Kidney (tissue), 14 donors: ENCODE results near the gene TNFAIP8L3. TPM values are rescaled to one million over a fixed set of nuclear protein-coding genes. Genes with fewer than 3 reads are reported as not detected.

ENCODE experiments used
- DNase-seq, 5 donors: peaks; one replicate each; pipeline ENCODE4 v3.0.0-alpha.2; 2013 to 2020
- FAIRE-seq: peaks from 2 replicates; lab custom pipeline; 2012; peaks lifted over from hg19 to GRCh38; lab: Jason Lieb, UNC
- H3K27ac ChIP-seq, 2 donors: one replicate each; pipeline ENCODE4 v1.7.0; 2013; ENCODE audit warnings: low read depth in 2 of 2, low read length in 2 of 2, inconsistent platforms in 1 of 2
- H3K27me3 ChIP-seq: one replicate; pipeline ENCODE4 v1.7.1; 2013; ENCODE audit warnings: low read length, inconsistent platforms; ENCODE audit not compliant: control insufficient read depth, insufficient read depth
- H3K36me3 ChIP-seq, 3 donors: one replicate each; pipeline versions ENCODE4 v1.7.0 to v1.7.1; 2013; ENCODE audit warnings: low read length in 3 of 3, control low read depth in 1 of 3, inconsistent platforms in 1 of 3; ENCODE audit not compliant: insufficient read depth in 3 of 3, control insufficient read depth in 2 of 3
- H3K4me1 ChIP-seq, 3 donors: one replicate each; pipeline versions ENCODE4 v1.7.0 to v1.7.1; 2013; ENCODE audit warnings: low read length in 3 of 3, inconsistent platforms in 1 of 3, low read depth in 1 of 3; ENCODE audit not compliant: control insufficient read depth in 2 of 3, insufficient read depth in 2 of 3
- H3K4me3 ChIP-seq, 3 donors: one replicate each; pipeline versions ENCODE4 v1.7.0 to v1.8.1; 2013; ENCODE audit warnings: low read length in 3 of 3, control low read depth in 1 of 3, inconsistent platforms in 1 of 3
- H3K9ac ChIP-seq, 3 donors: one replicate each; pipeline versions ENCODE4 v1.7.0 to v1.7.1; 2013; ENCODE audit warnings: low read length in 3 of 3, control low read depth in 1 of 3, inconsistent platforms in 1 of 3
- H3K9me3 ChIP-seq, 3 donors: one replicate each; pipeline versions ENCODE4 v1.7.0 to v1.7.1; 2013; ENCODE audit warnings: low read length in 3 of 3, control low read depth in 1 of 3, inconsistent platforms in 1 of 3; ENCODE audit not compliant: control insufficient read depth in 2 of 3, insufficient read depth in 1 of 3
- intact Hi-C: fragments of 100-400 bp; cut with DNase I; formaldehyde crosslinking; loops from one replicate; pipeline ENCODE4 v1.11.1; 2022
- polyA plus RNA-seq: library from polyadenylated mRNA; stranded (reverse); fragments of 350-450 nt; fragmentation: Illumina TruSeq; extraction: RNeasy Lipid Tissue Mini Kit (QIAGEN cat#74804); gene quantifications from one replicate; pipeline ENCODE4 v1.2.3, GENCODE V29; 2014; ENCODE audit warnings: low read depth, low replicate concordance; ENCODE audit not compliant: insufficient read depth
- total RNA-seq: library from RNA; stranded (reverse); fragmentation: NEBNext Ultra II Directional; extraction: Animal tissue kit (Norgen Biotek cat#: 25700); gene quantifications from one replicate; pipeline ENCODE4 v1.2.1, GENCODE V29; 2021
- TF ChIP-seq, protein P1 (sequence below): IDR thresholded peaks from 3 replicates; pipeline ENCODE4 v1.5.1; 2012; ENCODE audit warnings: mild to moderate bottlenecking, moderate library complexity, borderline replicate concordance; ENCODE audit not compliant: insufficient read depth; ENCODE audit errors: extremely low read depth
- donor health status: control.
- donor health status: control.
- donor health status: control.
- donor health status: control.
- donor health status: control.
- donor health status: DM: yes; HTN: yes; CAD: no.
- donor health status: Normal renal cell carcinoma (clear cell type).

The TNFAIP8L3 gene
- total and polyA plus RNA-seq, 2 donors from 2014 or later, result 2.4 to 8.9 TPM

DNA sequence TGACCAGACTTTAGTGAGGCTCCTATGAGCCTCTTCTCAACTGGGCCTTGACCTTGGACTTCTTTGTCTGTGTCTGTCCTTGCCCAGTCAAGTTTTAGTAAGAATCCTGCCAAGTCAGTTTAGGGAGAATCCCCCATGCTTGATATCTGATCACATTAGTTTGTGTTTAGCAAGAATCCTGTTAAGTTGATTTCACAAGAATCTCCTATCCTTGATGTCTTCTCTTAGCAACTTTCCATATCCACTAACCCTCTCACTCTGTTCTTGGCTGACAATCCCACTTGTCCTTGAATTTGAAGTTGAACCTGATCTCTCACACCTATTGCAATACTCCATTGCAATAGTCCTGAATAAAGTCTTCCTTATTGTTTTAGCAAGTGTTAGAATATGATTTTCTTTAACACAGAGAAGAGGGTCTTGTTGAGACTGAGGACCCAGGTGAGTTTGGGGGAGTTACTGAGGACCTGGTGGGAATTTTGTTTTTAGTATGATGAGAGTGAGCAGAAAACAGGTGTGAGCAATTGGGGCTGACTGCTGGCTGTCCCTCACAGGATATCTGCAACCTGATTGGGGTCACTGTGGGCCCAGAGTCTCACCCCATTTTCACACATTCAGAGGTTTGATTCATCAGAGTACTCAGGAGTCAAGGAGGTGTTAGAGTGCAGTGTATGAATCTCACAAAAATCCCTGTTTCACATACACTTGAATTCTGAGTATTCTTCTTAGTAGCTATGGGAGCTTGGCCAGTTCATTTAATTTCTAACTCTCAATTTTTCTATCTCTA is 39.9 kb upstream of the TNFAIP8L3 start:
- no peak overlapping the region for H3K9ac ChIP-seq
- H3K4me3 ChIP-seq, result no peak overlapping the region
- intact Hi-C loops, result no loop called here
- DNase-seq (no peak), FAIRE-seq (no peak)
- H3K36me3 ChIP-seq, result no peaks in the 10 kb centered on the region
- H3K9me3 ChIP-seq, result no peaks in the 10 kb centered on the region
- no peak overlapping the region for H3K27ac ChIP-seq
- H3K4me1 ChIP-seq, result no peaks in the 10 kb centered on the region
- TF ChIP-seq, protein P1, sequence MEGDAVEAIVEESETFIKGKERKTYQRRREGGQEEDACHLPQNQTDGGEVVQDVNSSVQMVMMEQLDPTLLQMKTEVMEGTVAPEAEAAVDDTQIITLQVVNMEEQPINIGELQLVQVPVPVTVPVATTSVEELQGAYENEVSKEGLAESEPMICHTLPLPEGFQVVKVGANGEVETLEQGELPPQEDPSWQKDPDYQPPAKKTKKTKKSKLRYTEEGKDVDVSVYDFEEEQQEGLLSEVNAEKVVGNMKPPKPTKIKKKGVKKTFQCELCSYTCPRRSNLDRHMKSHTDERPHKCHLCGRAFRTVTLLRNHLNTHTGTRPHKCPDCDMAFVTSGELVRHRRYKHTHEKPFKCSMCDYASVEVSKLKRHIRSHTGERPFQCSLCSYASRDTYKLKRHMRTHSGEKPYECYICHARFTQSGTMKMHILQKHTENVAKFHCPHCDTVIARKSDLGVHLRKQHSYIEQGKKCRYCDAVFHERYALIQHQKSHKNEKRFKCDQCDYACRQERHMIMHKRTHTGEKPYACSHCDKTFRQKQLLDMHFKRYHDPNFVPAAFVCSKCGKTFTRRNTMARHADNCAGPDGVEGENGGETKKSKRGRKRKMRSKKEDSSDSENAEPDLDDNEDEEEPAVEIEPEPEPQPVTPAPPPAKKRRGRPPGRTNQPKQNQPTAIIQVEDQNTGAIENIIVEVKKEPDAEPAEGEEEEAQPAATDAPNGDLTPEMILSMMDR, result no peak
- no peaks in the 10 kb centered on the region for H3K27me3 ChIP-seq

DNA sequence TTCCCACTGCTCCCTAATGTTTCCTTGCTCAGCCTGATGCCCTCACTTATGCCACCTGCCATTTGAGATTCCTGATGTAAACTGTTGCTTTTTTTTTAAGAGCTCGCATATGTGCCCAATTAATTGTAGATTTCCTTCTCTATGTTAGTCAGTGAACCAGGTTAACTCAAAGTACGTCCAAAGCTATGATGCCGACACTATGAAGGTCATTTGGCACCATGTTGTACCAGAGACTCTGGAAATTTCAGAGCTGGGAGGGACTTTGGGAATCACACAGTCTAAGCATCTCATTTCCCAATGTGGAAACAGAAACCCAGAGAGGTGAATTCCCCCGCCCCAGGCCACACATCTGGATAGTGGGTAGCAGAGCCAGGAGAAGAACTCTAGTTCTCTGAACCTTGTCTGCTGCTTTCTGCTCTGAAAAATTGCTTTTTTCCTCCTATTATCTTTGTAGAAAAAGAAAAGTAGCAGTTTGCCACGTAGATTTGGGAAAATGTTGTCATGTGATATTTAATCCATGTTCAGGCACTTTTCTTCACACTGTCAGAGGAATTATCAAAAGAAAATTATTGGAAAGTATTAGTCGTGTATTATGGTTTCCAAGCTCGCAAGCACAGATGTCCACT is 38.5 kb upstream of the TNFAIP8L3 start:
- TF ChIP-seq, protein P1, result no peak
- Histone ChIP-seq H3K9me3 (no peaks in the 10 kb centered on the region), H3K9ac (no peak overlapping the region), H3K4me1 (no peaks in the 10 kb centered on the region), H3K4me3 (no peak overlapping the region), H3K27me3 (no peaks in the 10 kb centered on the region), H3K36me3 (no peaks in the 10 kb centered on the region), H3K27ac (no peak overlapping the region)
- FAIRE-seq (no peak), DNase-seq (no peak)
- intact Hi-C loops, result no loop called here

DNA sequence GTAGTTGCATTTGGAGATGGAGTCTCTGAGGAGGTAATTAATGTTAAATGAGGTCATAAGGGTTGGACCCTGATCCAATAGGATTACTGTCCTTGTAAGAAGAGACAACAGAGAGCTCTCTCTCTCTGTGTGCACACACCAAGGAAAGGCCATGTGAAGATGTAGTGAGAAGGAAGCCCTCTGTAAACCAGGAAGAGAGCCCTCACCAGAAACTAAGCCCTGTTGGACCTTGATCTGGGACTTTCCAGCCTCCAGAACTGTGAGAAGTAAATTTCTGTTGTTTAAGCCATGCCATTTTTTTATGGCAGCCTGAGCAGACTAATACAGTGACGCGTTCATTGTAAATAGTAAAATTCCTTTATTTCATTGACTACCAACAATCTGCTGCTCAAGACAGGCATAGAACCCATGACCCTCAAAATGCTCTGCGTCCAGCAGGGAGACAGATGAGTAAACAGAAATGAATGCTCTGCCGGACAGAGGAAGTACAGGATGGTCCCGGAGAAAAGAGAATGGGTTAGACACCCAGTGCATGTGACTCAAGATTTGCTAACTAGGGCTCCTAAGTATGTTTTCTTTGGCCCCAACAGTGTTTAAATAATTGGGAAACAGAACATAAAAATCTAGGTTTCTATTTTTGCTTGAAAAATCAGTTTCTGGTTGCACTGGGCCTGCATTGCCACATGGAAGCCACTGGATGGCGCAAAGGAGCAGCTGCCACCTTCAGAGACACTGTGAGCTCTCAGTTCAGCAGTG is 37.9 kb upstream of the TNFAIP8L3 start:
- TF ChIP-seq, protein P1, result peak; percentile 54
- FAIRE-seq, result no peak
- H3K9ac ChIP-seq, result no peak overlapping the region
- H3K36me3 ChIP-seq, result no peaks in the 10 kb centered on the region
- H3K9me3 ChIP-seq, result no peaks in the 10 kb centered on the region
- no peaks in the 10 kb centered on the region for H3K27me3 ChIP-seq
- DNase-seq, result peak in 2 of 5 donors; percentile 19 to 26
- intact Hi-C loops, result no loop called here
- H3K27ac ChIP-seq, result no peak overlapping the region
- H3K4me1 ChIP-seq, result no peaks in the 10 kb centered on the region
- no peak overlapping the region for H3K4me3 ChIP-seq
